Stimulated activated CD8-positive, alpha-beta memory T cell treated with anti-CD3 and anti-CD28 coated beads, Interleukin-4, amount 100 ng/mL, for 48 hours (primary cell): ENCODE measurements around the gene LCE4A.
"Not testable (repeated sequence)": the region's sequence is repeated elsewhere in the genome, so short reads cannot be mapped to it uniquely, and the experiment has no call there.

Source experiments
- DNase-seq: peaks from one replicate; pipeline ENCODE4 v3.0.0-alpha.2; 2020

LCE4A gene, protein sequence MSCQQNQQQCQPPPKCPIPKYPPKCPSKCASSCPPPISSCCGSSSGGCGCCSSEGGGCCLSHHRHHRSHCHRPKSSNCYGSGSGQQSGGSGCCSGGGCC

GRCh38 chr1:152707860-152708259 lies at the start of gene LCE4A:
LCE4A (plus strand) TSS chr1:152708160; CDS start chr1:152709076, 916 bp downstream.
- no peak for DNase-seq

- no peak for DNase-seq
Observed at GRCh38 chr1:152658649-152659048, 49.3 kb upstream of the LCE4A start.

- DNase-seq = no peak
Observed at GRCh38 chr1:152663098-152663497, 44.9 kb upstream of the LCE4A start, which contains the start of gene LCE2D. LCE2D (plus strand) TSS chr1:152663380; CDS start chr1:152664106, 726 bp downstream.

- DNase-seq = not testable (repeated sequence)
Observed at GRCh38 chr1:152666171-152666570, 41.8 kb upstream of the LCE4A start.

DNA sequence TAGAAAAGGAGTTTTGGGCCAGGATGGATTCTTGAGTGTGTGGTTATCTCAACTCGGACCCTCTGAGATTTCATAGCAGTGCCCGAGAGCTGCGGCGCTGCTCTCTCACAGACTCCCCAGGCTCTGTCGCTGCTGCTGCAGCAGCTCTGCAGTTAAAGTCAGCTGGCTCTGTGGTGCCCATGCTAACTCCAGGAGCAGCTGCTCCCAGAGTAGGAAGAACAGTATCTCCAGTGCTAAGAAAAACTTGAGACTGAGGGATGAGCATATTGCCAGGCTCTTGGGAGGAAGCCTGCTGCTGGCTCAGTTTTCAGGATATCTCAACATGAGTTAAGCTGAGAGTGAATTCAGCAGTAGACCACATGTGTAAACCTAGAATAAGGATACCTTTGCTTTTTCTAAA lies 40.3 kb upstream of the LCE4A start:
- no peak for DNase-seq

- no peak for DNase-seq
Observed at GRCh38 chr1:152673016-152673415, 34.9 kb upstream of the LCE4A start.

DNA sequence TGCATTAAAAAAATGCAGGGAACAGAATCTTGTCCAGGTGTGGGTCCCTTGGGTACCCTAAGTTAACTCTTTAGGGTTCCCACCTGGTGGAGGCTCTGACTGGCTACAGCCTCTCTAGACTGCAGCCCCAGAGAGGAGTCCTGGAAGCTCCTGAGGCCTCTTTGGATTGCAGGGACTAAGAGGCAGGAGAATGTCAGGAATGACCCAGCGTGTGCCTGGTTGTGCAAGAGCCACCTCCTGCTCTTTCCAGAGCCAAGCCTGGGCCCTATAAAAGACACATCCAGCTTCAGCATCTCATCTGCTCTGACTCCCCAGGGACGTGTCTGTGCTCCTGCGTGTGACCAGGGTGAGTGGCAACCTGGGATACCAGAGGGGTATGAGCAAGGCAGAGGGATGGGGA lies 33.0 kb upstream of the LCE4A start, which contains the start of gene LCE2C:
LCE2C (plus strand) TSS at position 297 of the 400 bp plus-strand sequence. CDS start 737 bp downstream, outside the sequence.
- not testable (repeated sequence) for DNase-seq

DNA sequence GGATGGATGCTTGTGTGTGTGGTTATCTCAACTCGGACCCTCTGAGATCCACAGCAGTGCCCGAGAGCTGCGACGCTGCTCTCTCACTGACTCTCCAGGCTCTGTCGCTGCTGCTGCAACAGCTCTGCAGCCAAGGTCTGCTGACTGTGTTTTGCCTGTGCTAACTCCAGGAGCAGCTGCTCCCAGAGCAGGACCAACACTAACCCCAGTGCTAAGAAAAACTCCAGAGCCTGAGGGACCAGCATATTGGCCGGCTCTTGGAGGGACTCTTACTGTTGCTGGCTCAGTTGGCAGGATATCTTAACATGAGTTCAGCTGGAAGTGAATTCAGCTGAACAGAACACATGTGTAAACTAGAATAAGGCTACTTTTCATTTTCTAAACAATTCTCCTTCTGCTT lies 28.5 kb upstream of the LCE4A start:
- DNase-seq = no peak

- no peak for DNase-seq
Observed at GRCh38 chr1:152681616-152682015, 26.3 kb upstream of the LCE4A start.

DNA sequence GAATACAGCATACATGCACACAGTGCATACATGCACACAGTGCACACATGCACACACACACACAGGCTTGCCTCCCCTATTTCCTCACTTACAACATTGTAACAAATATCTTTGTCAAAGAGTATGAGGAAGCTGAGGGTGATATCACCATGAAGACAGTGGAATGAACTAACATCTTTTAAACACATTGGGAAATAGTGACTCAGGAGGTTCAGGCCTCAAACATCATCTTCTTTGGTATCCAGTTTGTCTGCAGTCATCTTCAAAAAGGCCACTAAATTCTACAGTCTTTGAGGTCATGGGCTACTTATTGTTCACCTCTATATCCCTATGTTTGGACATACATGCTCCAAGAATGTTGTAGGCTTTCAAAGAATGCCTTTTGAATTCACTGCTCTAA lies 24.1 kb upstream of the LCE4A start:
- DNase-seq = no peak

DNA sequence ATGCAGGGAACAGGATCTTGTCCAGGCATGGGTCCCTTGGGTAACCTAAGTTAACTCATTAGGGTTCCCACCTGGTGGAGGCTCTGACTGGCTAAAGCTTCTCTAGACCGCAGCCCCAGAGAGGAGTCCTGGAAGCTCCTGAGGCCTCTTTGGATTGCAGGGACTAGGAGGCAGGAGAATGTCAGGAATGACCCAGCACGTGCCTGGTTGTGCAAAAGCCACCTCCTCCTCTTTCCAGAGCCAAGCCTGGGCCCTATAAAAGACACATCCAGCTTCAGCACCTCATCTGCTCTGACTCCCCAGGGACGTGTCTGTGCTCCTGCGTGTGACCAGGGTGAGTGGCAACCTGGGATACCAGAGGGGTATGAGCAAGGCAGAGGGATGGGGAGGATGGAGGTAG lies 22.1 kb upstream of the LCE4A start, which contains the start of gene LCE2B:
LCE2B (plus strand) TSS at position 301 of the 400 bp plus-strand sequence. CDS start 721 bp downstream, outside the sequence.
- DNase-seq = not testable (repeated sequence)

DNA sequence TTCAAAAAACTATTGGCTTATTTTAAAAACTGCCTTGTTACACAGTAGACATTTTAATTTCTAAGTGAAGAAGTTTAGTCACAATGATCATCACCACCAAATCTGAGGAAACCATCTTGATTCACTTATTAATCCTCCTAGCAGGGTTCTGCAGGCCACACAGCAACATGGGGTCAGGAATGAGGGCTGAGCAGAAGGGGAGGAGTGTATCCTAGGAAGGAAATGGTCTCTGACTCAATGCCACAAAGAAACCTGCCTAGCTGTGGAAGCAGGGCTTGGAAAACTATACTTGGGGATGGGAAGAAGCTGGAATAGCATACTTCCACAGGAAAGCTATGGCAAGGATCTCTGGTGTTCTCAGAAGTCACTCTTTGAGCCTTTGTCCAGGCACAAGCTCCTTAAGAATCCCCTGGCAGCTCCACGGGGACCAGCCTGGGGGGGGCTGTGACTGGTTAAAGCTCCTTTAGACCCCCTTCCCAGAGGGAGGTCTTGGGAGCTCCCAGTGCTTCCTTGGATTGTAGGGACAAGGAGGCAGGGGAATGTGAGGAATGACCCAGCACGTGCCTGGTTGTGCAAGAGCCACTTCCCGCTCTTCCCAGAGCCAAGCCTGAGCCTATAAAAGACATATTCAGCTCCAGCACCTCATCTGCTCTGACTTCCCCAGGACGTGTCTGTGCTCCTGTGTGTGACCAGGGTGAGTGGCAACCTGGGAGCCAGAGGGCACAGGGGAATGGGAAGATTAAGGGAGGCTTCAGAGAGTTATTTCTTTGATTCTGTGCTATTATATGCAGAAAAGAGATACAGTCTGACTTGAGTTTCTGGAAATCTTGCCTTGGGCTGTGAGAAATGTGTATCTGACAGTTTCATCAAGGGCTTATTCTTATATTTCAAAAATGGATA lies 10.0 kb upstream of the LCE4A start, which contains the start of gene LCE2A:
LCE2A (plus strand) TSS at position 645 of the 900 bp plus-strand sequence. CDS start 557 bp downstream, outside the sequence.
- no peak for DNase-seq

GRCh38 chr1:152699746-152700145 lies 8.2 kb upstream of the LCE4A start:
- no peak for DNase-seq

DNA sequence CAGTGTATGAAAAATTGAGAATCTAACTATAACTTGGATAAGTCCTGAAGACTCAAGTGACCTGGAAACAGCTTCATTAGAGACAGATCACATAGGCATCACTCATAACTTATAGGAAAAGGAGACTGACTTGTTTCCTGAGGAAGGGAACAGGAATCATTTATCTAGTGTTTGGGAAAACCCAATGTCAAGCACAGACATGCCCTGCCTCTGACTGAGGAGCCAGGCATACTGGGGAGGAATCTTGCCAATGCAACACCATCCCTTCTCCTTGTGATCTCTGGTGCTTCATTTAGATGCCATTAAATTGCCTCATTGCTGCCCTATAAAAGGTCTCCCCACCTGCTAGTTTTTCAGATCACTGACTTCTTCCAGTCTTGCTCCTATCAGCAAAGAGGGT lies 10.3 kb downstream of the LCE4A start:
- no peak for DNase-seq

DNA sequence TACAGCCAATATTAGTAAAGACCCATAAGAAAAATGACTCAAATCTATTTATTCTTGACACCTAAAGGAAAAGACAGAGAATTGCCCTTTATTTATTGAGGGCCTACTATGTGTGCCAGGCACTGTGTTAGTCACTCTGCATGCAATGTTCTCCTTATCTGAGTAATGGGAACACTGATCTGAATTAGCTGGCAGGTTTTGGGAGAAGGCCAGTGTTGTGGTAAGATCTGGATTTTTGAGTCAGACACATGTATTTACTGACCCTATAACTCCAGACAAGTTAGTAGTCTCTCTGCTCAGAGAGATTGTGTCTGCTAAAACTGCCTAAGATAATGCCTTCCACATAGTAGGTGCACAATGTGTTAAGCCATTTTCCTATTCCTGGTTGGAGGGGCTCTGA lies 17.3 kb downstream of the LCE4A start:
- no peak for DNase-seq

GRCh38 chr1:152728986-152729385 lies 21.0 kb downstream of the LCE4A start:
- no peak for DNase-seq

GRCh38 chr1:152735648-152736047 lies 27.7 kb downstream of the LCE4A start:
- no peak for DNase-seq

GRCh38 chr1:152737997-152738396 lies 30.0 kb downstream of the LCE4A start:
- DNase-seq = no peak

DNA sequence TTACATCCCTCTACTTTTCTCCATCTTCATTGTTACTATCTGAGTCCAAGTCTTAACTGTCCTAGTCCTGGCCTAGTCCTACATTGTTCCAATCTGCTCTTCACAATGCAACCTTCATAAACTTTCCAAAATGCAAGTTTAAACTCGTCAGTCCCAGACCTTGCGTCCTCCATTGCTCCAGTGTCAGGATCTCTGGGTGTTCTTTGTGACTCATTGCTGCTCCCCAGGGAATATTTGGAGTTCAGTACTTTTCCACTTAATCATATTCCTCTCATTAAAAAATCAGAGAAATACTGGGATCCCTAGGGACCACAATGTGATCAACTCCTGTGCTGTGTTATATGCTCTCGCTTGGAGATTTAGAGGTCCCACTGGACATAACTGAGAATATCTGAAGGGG lies 31.9 kb downstream of the LCE4A start:
- DNase-seq = no peak

- no peak for DNase-seq
Observed at GRCh38 chr1:152741656-152742055, 33.7 kb downstream of the LCE4A start.

- DNase-seq = no peak
Observed at GRCh38 chr1:152743371-152744145, 35.6 kb downstream of the LCE4A start.

- DNase-seq = no peak
Observed at GRCh38 chr1:152745289-152745704, 37.3 kb downstream of the LCE4A start.
